ENCODE data around the gene TSEN54.

GRCh38 chr17:75557852-75558665 is 41.7 kb downstream of the TSEN54 start:
- TF ChIP-seq POLR2A (IDR thresholded peaks at IDR 0.05; ENCODE audit: low read length) (no peak), GATA1 (IDR thresholded peaks at IDR 0.05; ENCODE audit: low read depth, low read length) (no peak)

All from erythroblast (primary cell).